ENCODE measurements around the gene KDELR3.

GRCh38 chr22:38427465-38427864, 40.4 kb upstream of the KDELR3 start:
- TF ChIP-seq YY1 (IDR thresholded peaks at IDR 0.05; ENCODE audit: low read depth): no peak
- TF ChIP-seq, protein P1, sequence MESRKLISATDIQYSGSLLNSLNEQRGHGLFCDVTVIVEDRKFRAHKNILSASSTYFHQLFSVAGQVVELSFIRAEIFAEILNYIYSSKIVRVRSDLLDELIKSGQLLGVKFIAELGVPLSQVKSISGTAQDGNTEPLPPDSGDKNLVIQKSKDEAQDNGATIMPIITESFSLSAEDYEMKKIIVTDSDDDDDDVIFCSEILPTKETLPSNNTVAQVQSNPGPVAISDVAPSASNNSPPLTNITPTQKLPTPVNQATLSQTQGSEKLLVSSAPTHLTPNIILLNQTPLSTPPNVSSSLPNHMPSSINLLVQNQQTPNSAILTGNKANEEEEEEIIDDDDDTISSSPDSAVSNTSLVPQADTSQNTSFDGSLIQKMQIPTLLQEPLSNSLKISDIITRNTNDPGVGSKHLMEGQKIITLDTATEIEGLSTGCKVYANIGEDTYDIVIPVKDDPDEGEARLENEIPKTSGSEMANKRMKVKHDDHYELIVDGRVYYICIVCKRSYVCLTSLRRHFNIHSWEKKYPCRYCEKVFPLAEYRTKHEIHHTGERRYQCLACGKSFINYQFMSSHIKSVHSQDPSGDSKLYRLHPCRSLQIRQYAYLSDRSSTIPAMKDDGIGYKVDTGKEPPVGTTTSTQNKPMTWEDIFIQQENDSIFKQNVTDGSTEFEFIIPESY (IDR thresholded peaks at IDR 0.05; ENCODE audit: borderline replicate concordance, low read depth): no peak
- TF ChIP-seq CTCF (IDR thresholded peaks at IDR 0.05): no peak
- TF ChIP-seq FOXJ3 (CRISPR knock-in tag; IDR thresholded peaks at IDR 0.05): no peak
- TF ChIP-seq EZH2phosphoT487 (IDR thresholded peaks at IDR 0.05; ENCODE audit: borderline replicate concordance, low read depth): no peak
- no peak for TF ChIP-seq MAX (IDR thresholded peaks at IDR 0.05; ENCODE audit: low read depth)
- TF ChIP-seq CHD2 (IDR thresholded peaks at IDR 0.05; ENCODE audit: low read length, partially characterized antibody): no peak
- TF ChIP-seq RXRA (IDR thresholded peaks at IDR 0.05; ENCODE audit: borderline replicate concordance, low read depth): no peak
- no peak for TF ChIP-seq JUND (IDR thresholded peaks at IDR 0.05)
- no peak for TF ChIP-seq USF2 (IDR thresholded peaks at IDR 0.05; ENCODE audit: borderline replicate concordance, low read depth, low read length)
- TF ChIP-seq SMC3 (IDR thresholded peaks at IDR 0.05; ENCODE audit: low read depth, low read length): no peak
